Brain microvascular endothelial cell (primary cell): ENCODE measurements around the gene FBXL15.

Experiments used
- DNase-seq: peaks from one replicate; pipeline ENCODE4 v3.0.0-alpha.2; 2020
- H3K27ac ChIP-seq: fragments of 250-450 bp; sonication (Bioruptor Pico); 2 replicates; pipeline ENCODE4 v1.5.1; 2020; ENCODE audit warnings: mild to moderate bottlenecking, moderate library complexity
- H3K27me3 ChIP-seq: fragments of 250-450 bp; sonication (Bioruptor Pico); replicated peaks from 2 replicates; pipeline ENCODE4 v1.5.1; 2020; ENCODE audit warnings: mild to moderate bottlenecking
- H3K36me3 ChIP-seq: fragments of 250-450 bp; sonication (Bioruptor Pico); replicated peaks from 2 replicates; pipeline ENCODE4 v1.5.1; 2020; ENCODE audit warnings: mild to moderate bottlenecking
- H3K4me3 ChIP-seq: 2 replicates; pipeline ENCODE4 v1.5.1; 2011; ENCODE audit warnings: low read depth, mild to moderate bottlenecking, control low read depth, low read length, moderate library complexity
- CTCF ChIP-seq: IDR thresholded peaks from 2 replicates; pipeline ENCODE4 v1.5.1; 2011; ENCODE audit warnings: low read depth, mild to moderate bottlenecking, moderate library complexity, low read length, control low read depth, inconsistent platforms; ENCODE audit errors: missing control alignments
- in situ Hi-C: cut with HindIII; loops from 2 replicates; pipeline ENCODE4 v1.10.0; 2017; ENCODE audit warnings: low sequenced_read_pairs, low pct_ligation_motif_present

FBXL15 gene

GRCh38 chr10:102412293-102412692 is 8.3 kb upstream of the FBXL15 start:
- in situ Hi-C loops, result no loop called here
- H3K27ac ChIP-seq, result no peak overlapping the region
- no peaks in the 10 kb centered on the region for H3K36me3 ChIP-seq
- H3K4me3 ChIP-seq, result no peak overlapping the region
- no peak for TF ChIP-seq CTCF
- no peak for DNase-seq
- H3K27me3 ChIP-seq, result peaks cover 26% of the 10 kb centered on the region

GRCh38 chr10:102413053-102413705 is 7.5 kb upstream of the FBXL15 start:
- in situ Hi-C loops, result no loop called here
- no peak overlapping the region for H3K27ac ChIP-seq
- no peak overlapping the region for H3K4me3 ChIP-seq
- peaks cover 26% of the 10 kb centered on the region for H3K27me3 ChIP-seq
- no peak for DNase-seq
- no peak for TF ChIP-seq CTCF
- H3K36me3 ChIP-seq, result no peaks in the 10 kb centered on the region

DNA sequence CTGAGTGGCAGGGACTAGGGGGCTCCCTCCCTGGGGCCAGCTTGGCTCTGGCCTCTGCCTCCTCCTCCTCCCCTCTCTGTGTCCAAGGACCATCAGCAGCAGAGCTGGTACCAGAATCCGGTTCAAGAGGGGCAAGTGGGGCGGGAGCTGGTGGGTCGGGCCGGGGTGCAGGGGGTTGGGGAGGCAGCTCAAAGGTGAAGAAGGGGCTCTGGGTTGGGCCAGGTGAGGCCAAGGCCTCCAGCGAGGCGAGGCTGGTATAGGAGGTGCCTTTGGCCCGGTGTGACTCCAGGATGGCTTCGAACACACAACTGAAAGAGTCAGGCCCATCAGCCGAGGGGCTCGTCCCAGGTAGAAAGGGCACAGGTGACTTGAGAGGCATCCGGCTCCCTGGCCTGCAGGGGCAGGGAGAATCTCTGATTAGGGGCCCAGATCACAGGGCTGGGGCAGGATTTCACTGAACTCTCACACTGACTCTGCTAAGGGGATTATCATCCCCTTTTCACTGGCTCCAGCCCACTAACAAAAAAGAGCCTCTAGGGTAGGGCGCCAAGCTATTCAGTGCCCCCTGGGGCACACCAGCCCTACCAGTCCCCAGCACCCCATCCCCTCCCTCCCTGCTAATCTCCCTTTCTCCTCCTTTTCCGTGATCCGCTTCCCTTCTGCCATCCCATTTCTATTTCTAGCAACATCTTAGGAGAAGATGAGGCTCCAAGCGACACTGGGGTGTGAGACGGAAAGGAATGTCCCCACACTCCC is 6.7 kb upstream of the FBXL15 start:
- Histone ChIP-seq H3K27ac (no peak overlapping the region), H3K36me3 (no peaks in the 10 kb centered on the region), H3K27me3 (peaks cover 30% of the 10 kb centered on the region), H3K4me3 (no peak overlapping the region)
- no peak for DNase-seq
- TF ChIP-seq CTCF, result no peak
- in situ Hi-C loops, result no loop called here

DNA sequence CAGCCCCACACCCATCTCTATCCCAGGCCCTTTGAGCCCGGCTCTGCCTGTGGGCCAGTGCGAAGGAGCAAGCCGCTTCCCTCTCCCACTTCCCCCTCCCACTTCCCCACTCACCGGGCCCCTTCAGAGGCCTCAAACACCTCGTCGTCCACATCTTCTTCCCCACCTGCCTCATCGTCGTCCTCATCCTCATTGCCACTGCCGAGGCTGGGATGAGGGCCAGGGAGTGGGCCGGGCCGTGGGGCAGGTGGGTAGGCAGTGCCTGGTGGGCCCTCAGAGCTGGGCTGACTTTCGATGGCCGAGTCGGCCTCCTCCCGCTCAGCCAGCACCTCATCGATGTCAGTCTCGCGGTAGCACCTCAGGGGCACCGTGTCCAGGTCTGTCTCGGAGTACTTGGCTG is 5.9 kb upstream of the FBXL15 start:
- TF ChIP-seq CTCF, result no peak
- H3K4me3 ChIP-seq, result no peak overlapping the region
- no peaks in the 10 kb centered on the region for H3K36me3 ChIP-seq
- in situ Hi-C loops, result no loop called here
- no peak overlapping the region for H3K27ac ChIP-seq
- no peak for DNase-seq
- H3K27me3 ChIP-seq, result peaks cover 29% of the 10 kb centered on the region

DNA sequence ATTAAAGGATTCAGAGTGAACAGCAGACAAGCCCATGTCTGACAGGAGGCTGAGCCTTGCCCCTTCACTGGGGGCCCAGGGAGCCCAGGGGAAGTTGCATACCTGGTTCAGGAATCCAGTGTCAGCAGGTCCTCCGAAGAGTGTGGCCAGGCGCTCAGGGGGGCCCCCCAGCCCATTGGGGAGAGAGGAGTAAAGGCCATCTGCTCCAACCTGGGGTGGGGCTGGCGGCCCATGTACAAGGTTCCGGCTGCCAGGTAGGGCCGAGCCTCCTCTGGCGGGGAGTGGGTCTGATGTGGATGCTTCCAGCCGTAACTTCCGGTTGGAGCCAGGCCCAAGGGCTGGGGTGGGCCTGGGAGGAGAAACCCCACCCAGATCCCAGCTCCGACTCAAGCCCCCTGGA is 4.4 kb upstream of the FBXL15 start:
- DNase-seq, result no peak
- no peaks in the 10 kb centered on the region for H3K36me3 ChIP-seq
- no peak overlapping the region for H3K27ac ChIP-seq
- H3K4me3 ChIP-seq, result no peak overlapping the region
- in situ Hi-C loops, result no loop called here
- H3K27me3 ChIP-seq, result peaks cover 17% of the 10 kb centered on the region
- no peak for TF ChIP-seq CTCF

DNA sequence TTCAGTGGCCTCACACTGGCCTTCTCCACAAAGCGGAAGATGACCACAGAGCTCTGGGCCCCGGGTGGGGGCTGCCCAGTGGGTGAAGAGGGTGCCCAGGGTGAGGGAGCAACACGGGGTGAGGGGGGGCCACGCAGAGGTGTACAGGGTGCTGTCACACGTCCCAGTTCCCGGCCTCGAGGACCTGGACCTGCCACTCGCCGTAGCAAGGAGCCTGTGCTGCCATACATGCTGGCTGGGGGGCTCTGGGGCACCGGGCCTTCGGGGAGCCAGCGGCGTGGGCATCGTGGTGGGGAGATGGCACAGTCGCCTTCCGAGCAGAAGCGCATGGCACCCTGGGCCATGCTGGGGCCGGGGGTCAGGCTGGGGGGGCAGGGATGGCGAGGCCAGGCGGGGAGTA is 3.9 kb upstream of the FBXL15 start:
- no peak overlapping the region for H3K27ac ChIP-seq
- TF ChIP-seq CTCF, result no peak
- H3K27me3 ChIP-seq, result peaks cover 15% of the 10 kb centered on the region
- no peaks in the 10 kb centered on the region for H3K36me3 ChIP-seq
- no peak for DNase-seq
- H3K4me3 ChIP-seq, result no peak overlapping the region
- in situ Hi-C loops, result no loop called here
